GM18870 (cell line): ENCODE data around the gene STK11IP.

Experiments used
- ATAC-seq: cut with Tn5 transposase; IDR thresholded peaks from one replicate; pipeline ENCODE4 v1.9.1; 2021; ENCODE audit warnings: moderate library complexity; ENCODE audit not compliant: unreplicated experiment

The STK11IP gene

GRCh38 chr2:219597552-219598307 lies at the start of gene STK11IP:
Gene STK11IP, plus strand, starts transcription at chr2:219597857. Its CDS starts 263 bp downstream, at chr2:219598120.
- ATAC-seq = peak; percentile 79

- ATAC-seq = no peak
These were observed 48.7 kb upstream of the STK11IP start for GRCh38 chr2:219548990-219549389.

- ATAC-seq = no peak
These were observed 48.0 kb upstream of the STK11IP start for GRCh38 chr2:219549619-219550018.

GRCh38 chr2:219551441-219552381 lies 45.9 kb upstream of the STK11IP start:
- ATAC-seq = no peak

GRCh38 chr2:219552382-219553167 lies 45.1 kb upstream of the STK11IP start:
- peak; percentile 78 for ATAC-seq

- no peak for ATAC-seq
These were observed 44.6 kb upstream of the STK11IP start for GRCh38 chr2:219553168-219553417.

- ATAC-seq = no peak
These were observed 44.1 kb upstream of the STK11IP start for GRCh38 chr2:219553463-219553963.

- no peak for ATAC-seq
These were observed 43.3 kb upstream of the STK11IP start for GRCh38 chr2:219554350-219554749.

- ATAC-seq = no peak
These were observed 41.7 kb upstream of the STK11IP start for GRCh38 chr2:219555956-219556355.

- no peak for ATAC-seq
These were observed 41.2 kb upstream of the STK11IP start for GRCh38 chr2:219556413-219556812.

GRCh38 chr2:219557320-219557719 lies 40.3 kb upstream of the STK11IP start:
- no peak for ATAC-seq

- no peak for ATAC-seq
These were observed 39.6 kb upstream of the STK11IP start for GRCh38 chr2:219557791-219558785.

- no peak for ATAC-seq
These were observed 38.3 kb upstream of the STK11IP start for GRCh38 chr2:219559156-219559915.

- no peak for ATAC-seq
These were observed 37.4 kb upstream of the STK11IP start for GRCh38 chr2:219560037-219560892.

GRCh38 chr2:219560893-219561178 lies 36.8 kb upstream of the STK11IP start:
- no peak for ATAC-seq

GRCh38 chr2:219561179-219562048 lies 36.2 kb upstream of the STK11IP start:
- no peak for ATAC-seq
